Motor neuron (in vitro differentiated cells): ENCODE results near the gene EEF1AKMT3. TPM values are rescaled to one million over a fixed set of nuclear protein-coding genes. Genes with fewer than 3 reads are reported as not detected.
A peak's percentile ranks its signal among the peaks of the same experiment; 100 is the strongest.

Source experiments
- ATAC-seq, 8 experiments: fragments of 200-7000 bp; cut with Tn5 transposase; replicated peaks in 6 of 8; 2 replicates each; pipeline ENCODE4 v1.8.0; 2021; ENCODE audit warnings: mild to moderate bottlenecking in 8 of 8, moderate library complexity in 8 of 8
- H3K27ac ChIP-seq, 2 donors: fragments of 250-450 bp; sonication (Bioruptor Pico); 2 replicates each; pipeline ENCODE4 v1.9.0; 2021; ENCODE audit warnings: antibody characterized with exemption in 2 of 2, mild to moderate bottlenecking in 2 of 2, moderate library complexity in 1 of 2
- H3K4me1 ChIP-seq, 2 donors: fragments of 250-450 bp; sonication (Bioruptor Pico); replicated peaks in 1 of 2; 2 replicates each; pipeline ENCODE4 v1.6.1; 2021; ENCODE audit warnings: antibody characterized with exemption in 2 of 2, mild to moderate bottlenecking in 2 of 2, moderate library complexity in 1 of 2
- H3K4me3 ChIP-seq, 5 donors: fragments of 250-450 bp; sonication (Bioruptor Pico); 2 replicates each; pipeline ENCODE4 v1.9.0; 2021; ENCODE audit warnings: antibody characterized with exemption in 5 of 5, mild to moderate bottlenecking in 5 of 5, moderate library complexity in 4 of 5
- WGBS, 10 experiments: fragments of 450-650 bp; shearing (Covaris generic); methylation state at CpG; one replicate each; pipeline ENCODE4 v1.0.0; 2022; 5-methylcytosine and 5-hydroxymethylcytosine counted together
- in situ Hi-C, 9 experiments: fragments of 400-800 bp; cut with MboI; loops; one replicate each; pipeline ENCODE4 v1.15.0; 2021; ENCODE audit warnings: low sequenced_read_pairs in 9 of 9, low pct_unique_long_range_greater_than_20kb in 2 of 9; ENCODE audit not compliant: unreplicated experiment in 9 of 9
- total RNA-seq, 8 experiments: library from RNA; unstranded; fragments of 300-600 nt; gene quantifications; 2 replicates each; pipeline versions ENCODE4 v1.2.3 to v1.2.4, GENCODE V29; 2022

EEF1AKMT3 gene
- total RNA-seq: 10 to 100 TPM in 3 of 8 experiments, 1 to 10 TPM in 5; 1.5 to 15.0 (median 6.6) TPM

DNA sequence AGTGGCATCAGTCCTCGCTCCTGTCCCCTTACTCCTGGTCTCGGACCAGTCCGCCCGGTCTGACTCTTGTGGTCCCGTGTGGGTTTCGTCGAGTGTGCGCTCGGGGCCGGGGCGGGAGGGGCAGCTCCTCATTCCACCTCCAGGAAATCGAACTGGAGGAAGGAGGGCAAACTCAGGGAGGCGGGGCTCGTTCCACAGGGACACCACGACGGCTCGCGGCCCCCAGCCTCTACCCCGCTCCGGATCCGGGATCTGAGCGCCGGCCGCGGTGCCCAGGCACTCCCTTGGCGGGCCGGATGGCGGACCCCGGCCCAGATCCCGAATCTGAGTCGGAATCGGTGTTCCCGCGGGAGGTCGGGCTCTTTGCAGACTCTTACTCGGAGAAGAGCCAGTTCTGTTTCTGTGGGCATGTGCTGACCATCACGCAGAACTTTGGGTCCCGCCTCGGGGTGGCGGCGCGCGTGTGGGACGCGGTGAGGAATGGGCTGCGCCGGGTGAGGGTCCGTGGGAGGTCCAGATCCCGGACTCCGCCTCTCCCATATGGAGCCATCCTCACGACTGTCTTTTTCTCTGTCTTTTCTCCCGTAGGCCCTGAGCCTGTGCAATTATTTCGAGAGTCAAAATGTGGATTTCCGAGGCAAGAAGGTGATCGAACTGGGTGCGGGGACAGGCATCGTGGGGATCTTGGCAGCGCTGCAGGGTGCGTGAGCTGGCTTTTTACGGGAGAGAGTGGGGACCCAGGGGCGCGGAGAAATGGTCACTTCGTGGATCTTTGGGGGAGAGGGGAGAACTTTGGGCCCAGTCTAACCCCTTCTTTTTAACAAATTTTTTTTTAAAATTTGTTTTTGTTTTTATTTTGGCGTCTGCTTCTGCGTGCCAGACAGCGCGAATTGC, at the start of gene EEF1AKMT3:
TSS of gene EEF1AKMT3 (plus strand) at position 186 of the 894 bp plus-strand sequence. CDS start at position 297, 111 bp downstream.
- in situ Hi-C loops: no loop called here
- H3K4me1 ChIP-seq: peaks cover 10 to 13% of the 10 kb centered on the region in 2 donors
- 0 to 71% (median 8%) methylated on average over 1 to 11 of the region's 67 CpGs for WGBS, 10 experiments
- H3K4me3 ChIP-seq: peak within 1 kb of the TSS; percentile 75 to 91 (median 80)
- ATAC-seq: peak; percentile 41 to 64 (median 62)
- H3K27ac ChIP-seq: peak within 1 kb of the TSS; percentile 97 to 98

DNA sequence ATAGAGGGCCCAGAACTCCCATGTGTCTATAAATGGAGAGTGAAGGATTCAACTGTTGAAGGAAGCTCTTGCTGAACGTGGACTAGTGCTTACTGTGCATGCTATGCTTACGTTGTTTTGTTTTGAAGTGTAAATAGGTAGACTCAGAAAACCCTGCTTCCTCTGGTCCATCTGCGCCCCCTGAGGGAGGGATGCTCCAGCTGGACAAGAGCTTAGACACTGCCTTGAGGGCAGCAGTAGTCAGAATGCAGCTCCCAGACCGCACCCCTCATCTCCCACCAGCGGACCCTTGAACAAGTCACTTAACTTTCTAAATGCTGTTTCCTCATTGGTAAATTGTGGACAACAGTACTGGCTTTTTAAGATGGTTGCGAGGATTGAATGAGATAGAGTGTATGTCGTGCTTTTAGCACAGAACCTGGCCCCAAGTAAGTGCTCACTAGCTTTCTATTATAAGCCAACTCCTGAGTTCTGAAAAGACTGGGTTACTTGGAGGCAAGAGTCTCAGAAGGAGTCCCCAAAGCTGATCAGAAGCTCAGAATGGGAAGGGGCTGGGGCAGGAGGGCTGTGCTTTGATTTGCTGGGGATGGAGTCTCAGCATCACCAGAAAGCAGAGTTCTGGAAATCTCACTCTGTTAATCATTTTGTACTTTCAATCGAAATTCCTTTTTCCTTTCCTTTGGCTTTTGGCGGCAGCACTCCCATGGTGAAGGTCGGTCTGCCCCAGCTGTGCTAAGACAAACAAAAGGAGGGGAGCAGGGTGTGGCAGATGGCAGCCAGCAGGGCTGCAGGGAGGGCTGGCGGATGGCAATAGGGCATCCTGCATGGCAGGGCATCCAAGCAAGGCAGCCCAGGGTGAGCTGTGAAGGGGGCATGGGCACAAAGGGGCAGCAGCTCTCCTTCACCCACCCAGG, 49.4 kb upstream of the EEF1AKMT3 start:
- 0 to 90% (median 58%) methylated on average over 1 to 7 of the region's 11 CpGs; no CpG with 5 or more reads in 2 of the 10 experiments for WGBS, 10 experiments
- in situ Hi-C loops: no loop called here
- Histone ChIP-seq H3K4me3 (no peak overlapping the region), H3K27ac (no peak overlapping the region), H3K4me1 (peaks cover 0 to 6% of the 10 kb centered on the region in 2 donors)
- ATAC-seq: no peak

DNA sequence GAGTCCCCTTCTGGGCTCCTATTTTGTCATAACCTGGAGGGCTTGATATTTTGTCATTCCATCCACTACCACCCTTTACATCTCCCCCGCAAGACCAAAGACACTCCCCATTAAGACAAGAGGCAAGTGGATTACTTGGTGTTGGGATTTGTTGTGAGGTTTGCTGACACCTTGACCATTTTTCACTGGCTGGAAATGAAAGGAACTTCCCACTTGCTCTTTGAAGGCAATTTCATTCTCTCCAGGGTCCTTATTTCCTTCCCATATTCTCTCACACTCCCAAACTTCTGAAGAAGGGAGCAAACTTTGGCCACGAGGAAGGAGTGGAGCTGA, 48.8 kb upstream of the EEF1AKMT3 start:
- in situ Hi-C loops: no loop called here
- WGBS, 10 experiments: 60 to 86% (median 80%) methylated on average over 1 to 2 of the region's 2 CpGs; no CpG with 5 or more reads in 5 of the 10 experiments
- no peak overlapping the region for H3K27ac ChIP-seq
- no peak overlapping the region for H3K4me3 ChIP-seq
- peaks cover 0 to 6% of the 10 kb centered on the region in 2 donors for H3K4me1 ChIP-seq
- ATAC-seq: no peak

DNA sequence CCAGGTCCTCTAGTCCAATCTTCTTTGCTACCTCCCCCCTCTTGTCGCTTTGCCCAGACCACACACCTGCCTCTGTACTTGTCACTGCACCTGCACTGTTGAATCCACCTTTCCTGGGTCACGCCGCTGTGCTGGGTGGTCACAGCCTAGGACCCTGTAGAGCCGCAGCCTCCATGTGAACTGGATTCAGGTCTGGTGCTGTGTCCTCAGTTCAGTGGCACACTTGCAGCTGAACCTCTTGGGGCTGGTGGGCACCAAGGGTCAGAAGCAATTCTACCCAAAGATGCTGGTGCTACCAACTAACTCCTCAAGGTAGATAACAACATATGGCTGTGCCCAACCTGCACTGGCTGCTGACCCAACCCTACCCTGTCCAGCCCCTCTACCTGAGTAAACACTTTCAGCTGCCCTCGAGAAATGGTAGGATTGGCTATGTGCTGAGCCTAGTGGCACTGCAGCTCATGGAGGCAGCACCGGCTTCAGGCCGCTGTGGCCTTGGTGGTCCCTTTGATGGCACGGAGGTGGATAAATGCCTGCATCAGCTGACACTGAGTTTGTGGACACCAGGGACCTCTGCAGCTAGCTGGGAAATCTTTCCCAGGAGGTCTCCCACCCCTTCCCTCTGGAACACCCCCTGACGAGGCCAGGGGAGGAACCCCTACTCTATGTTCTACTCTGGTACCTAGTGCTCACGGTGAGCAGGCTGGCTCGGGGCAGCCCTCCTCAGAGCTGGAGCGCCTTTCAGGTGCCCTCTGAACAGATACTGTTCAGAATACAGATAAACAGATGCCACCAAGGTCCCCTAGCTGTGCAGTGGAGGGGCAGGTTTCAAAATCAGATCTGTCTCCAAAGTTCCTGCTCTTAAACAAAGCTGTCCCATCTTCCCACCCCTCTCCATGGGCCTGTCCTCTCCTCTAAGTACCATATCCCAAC, 48.1 kb upstream of the EEF1AKMT3 start:
- Histone ChIP-seq H3K4me1 (peaks cover 0 to 6% of the 10 kb centered on the region in 2 donors), H3K27ac (no peak overlapping the region), H3K4me3 (no peak overlapping the region)
- 20 to 100% (median 84%) methylated on average over 1 to 4 of the region's 12 CpGs; no CpG with 5 or more reads in 1 of the 10 experiments for WGBS, 10 experiments
- ATAC-seq: no peak
- in situ Hi-C loops: no loop called here

DNA sequence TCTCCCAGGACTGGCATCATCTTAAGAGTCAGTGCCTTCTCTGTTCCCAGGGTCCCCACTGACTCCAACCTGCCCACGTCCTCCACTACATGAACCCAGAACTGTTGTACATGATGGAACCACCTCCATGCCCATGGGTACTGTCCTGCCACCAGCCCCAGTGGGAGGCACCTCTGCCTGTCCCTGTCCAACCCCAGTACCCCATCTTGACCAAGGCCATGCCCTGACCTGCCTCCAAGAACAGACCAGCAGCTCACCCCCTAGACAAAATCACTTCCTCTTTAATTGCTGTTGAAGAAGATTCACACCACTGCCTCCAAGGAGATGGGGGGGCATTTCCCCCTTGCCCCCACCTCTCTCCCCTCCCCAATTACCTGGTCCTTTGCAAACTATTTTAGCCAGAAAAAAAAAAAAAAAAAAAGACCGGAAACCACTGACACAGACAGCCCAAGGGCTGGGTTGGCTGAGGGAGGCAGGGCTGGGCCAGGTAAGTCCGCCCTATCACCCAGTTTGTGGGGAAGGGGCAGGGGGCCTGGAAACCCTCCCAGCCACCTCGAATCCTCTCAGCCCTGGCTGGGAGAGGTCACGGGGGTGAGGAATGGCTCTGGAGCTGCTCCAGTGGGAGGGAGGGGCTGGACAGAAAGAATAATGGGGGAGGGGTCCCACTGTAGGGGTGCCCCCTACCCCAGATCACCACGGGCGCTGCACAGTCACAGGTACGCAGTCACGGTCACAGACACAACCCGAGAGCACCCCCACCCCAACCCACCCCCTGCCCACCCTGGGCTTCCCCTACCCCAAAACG, 47.3 kb upstream of the EEF1AKMT3 start:
- no peak overlapping the region for H3K27ac ChIP-seq
- 0 to 50% (median 0%) methylated on average over 1 to 3 of the region's 11 CpGs; no CpG with 5 or more reads in 7 of the 10 experiments for WGBS, 10 experiments
- H3K4me1 ChIP-seq: peaks cover 0 to 6% of the 10 kb centered on the region in 2 donors
- H3K4me3 ChIP-seq: no peak overlapping the region
- no peak for ATAC-seq
- in situ Hi-C loops: no loop called here

DNA sequence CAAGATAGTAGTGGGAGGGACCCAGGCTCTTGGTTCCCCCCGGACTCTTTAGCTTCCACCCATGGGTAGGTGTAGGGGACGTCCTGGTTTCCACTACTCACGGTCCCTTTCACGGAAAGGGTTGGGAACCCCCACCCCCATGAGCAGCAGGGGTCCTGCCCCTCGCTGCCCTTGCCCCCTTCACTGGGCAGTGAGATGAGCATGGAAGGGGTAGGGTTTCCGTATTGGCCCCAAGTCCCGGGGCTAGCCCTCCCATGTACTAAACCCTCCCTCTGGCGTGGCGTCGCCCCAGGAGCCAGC, 46.6 kb upstream of the EEF1AKMT3 start:
- WGBS, 10 experiments: 0% methylated on average over 2 of the region's 10 CpGs; no CpG with 5 or more reads in 9 of the 10 experiments

DNA sequence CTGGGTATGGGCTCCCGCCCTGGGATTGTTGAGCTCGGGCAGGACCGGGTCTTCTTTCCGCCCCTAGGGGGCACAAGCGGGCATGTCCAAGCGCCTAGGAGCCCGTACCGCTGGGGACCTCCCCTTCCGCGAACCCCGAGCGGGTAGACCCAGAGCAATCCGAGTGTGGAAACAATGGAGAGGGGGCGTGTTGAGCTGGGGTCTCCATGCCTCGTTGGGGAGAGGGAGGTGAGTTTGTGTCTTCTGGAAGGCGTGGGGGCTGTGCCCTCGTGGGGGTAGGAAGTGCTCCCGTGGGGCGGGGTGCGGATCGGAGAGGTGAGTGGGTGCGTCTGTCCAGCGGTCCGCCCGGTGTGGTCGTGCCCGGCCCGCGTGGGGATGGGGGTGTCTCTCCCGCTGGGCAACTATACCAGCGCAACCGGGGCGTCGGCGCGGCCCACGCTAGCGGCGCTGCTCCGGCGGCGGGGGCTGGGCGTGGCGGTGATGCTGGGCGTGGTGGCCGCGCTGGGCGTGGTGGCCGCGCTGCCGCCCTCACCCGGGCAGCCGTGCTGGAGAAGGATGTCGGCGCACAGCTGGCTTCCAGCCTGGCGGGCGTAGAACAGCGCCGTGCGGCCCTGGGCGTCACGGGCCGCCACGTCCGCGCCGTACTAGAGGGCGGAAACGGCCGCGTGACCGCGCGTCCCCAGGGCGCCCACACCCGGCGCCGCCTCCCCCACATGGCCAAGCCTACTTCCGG, 46.1 kb upstream of the EEF1AKMT3 start:
- in situ Hi-C loops: no loop called here
- ATAC-seq: peak; percentile 82 to 91 (median 86)
- H3K4me1 ChIP-seq: peaks cover 0 to 6% of the 10 kb centered on the region in 2 donors
- H3K27ac ChIP-seq: peak overlapping the region; percentile 61 to 79
- H3K4me3 ChIP-seq: peak overlapping the region; percentile 32 to 52 (median 47)
- WGBS, 10 experiments: 0 to 23% (median 8%) methylated on average over 1 to 6 of the region's 79 CpGs; no CpG with 5 or more reads in 7 of the 10 experiments

More for the DNA sequence above, 46.6 kb upstream of the EEF1AKMT3 start:
- Histone ChIP-seq H3K4me3 (peak overlapping the region; percentile 32 to 52 (median 47)), H3K27ac (peak overlapping the region; percentile 61 to 79), H3K4me1 (peaks cover 0 to 6% of the 10 kb centered on the region in 2 donors)
- ATAC-seq: peak in 3 of 8 experiments; percentile 0 to 1 (median 1)
- in situ Hi-C loops: no loop called here

DNA sequence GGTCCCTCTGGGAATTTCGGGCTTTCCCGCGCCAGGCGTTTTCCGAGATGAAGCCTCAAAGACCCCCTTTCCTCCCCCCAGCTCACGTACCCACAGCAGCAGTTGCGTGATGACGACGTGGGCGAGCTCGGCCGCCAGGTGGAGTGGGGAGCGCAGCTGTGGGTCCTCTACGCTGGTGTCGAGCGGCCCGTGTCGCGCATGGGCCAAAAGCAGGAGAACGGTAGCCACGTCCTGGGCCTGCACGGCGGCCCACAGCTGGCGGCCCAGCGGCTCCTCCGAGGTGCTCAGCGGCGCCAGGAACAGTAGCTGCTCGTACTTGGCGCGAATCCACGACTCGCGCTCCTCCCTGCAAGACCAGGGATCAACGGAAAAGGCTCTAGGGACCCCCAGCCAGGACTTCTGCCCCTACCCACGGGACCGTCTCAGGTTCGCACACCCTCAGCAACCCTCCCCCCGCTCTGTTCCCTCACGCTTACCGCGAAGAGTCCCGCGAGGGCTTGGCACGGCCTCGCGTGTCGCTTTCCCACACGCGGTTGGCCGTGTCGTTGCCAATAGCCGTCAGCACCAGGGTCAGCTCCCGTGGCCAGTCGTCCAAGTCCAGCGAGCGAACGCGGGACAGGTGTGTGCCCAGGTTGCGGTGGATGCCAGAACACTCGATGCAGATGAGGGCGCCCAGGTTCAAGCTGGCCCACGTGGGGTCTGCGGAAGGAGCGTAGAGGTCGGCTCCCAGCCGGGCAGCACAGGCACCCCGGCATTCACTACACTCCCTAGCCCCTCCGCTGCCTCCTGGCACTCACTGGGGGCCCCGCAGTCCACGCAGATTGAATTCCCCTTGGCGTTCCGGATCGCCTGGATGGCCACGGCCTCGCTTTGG, 45.3 kb upstream of the EEF1AKMT3 start:
- H3K27ac ChIP-seq: peak overlapping the region; percentile 61 to 79
- in situ Hi-C loops: no loop called here

DNA sequence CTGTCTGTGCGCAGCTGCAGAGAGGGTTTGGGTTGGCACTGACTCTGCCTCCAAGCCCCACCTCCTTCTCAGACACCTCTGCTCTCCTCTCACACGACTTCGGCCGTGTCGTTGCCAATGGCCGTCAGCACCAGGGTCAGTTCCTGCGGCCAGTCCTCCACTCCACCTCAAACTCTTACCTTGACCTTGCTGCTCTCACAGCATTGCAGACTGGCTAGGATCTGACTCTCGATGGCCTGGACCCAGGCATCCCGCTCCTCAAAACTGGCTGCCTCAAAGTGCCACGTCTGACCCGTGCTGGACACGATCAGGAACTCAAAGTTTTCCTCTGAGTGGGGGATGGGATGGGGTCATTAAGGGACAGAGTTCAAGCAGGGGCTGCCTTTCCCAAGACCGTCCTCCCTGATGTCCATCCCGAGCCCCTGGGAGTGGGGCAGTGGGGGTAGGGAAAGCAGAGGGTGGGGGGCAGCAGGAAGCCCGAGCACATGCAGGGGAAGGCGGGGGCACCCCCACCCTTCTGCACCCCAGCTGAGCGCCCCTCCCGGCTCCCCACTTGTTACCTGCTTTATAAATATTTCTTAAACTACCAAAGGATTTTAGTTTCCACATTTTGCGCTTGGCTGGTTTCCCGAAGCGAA, 44.5 kb upstream of the EEF1AKMT3 start:
- peaks cover 0 to 6% of the 10 kb centered on the region in 2 donors for H3K4me1 ChIP-seq
- H3K4me3 ChIP-seq: peak overlapping the region in 1 of 5 donors; percentile 49
- in situ Hi-C loops: no loop called here
- WGBS, 10 experiments: 12 to 100% (median 81%) methylated on average over 1 to 10 of the region's 21 CpGs; no CpG with 5 or more reads in 1 of the 10 experiments
- no peak overlapping the region for H3K27ac ChIP-seq
- ATAC-seq: no peak

More for the DNA sequence above, 45.3 kb upstream of the EEF1AKMT3 start:
- peak; percentile 18 to 73 (median 62) for ATAC-seq
- 10 to 72% (median 32%) methylated on average over 3 to 41 of the region's 76 CpGs; no CpG with 5 or more reads in 3 of the 10 experiments for WGBS, 10 experiments
- H3K4me1 ChIP-seq: peaks cover 0 to 6% of the 10 kb centered on the region in 2 donors
- H3K4me3 ChIP-seq: peak overlapping the region; percentile 32 to 52 (median 47)

DNA sequence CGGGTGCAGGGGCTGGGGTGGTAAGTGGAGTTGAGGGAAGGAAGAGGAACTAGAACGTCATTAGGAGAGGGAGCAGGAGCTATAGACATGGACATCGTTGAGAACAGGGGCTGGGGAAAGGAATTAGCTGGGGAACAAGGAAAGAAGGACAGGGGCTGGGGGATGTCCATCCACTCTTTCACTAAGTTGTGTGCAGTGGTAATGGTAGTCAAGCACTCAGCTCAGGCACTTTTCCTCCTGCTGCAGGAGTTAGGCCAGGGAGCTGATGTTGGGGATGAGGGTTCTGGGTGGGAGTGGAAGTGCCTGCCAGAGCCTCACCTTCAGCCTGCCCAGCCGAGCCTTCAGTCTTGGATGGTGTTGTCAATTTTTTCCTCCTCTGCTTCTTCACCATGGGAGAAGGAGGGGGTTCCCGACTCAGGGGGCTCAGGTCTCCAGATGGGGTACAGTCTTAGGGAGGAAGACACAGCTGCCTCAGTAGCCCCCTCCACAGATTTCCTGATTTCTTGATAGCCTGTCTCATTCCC, 43.0 kb upstream of the EEF1AKMT3 start:
- Histone ChIP-seq H3K4me1 (peaks cover 0 to 6% of the 10 kb centered on the region in 2 donors), H3K4me3 (no peak overlapping the region), H3K27ac (no peak overlapping the region)
- no peak for ATAC-seq
- in situ Hi-C loops: no loop called here
- WGBS, 10 experiments: 25 to 93% (median 50%) methylated on average over 1 to 2 of the region's 5 CpGs; no CpG with 5 or more reads in 4 of the 10 experiments
